Endothelial cell of umbilical vein (primary cell): ENCODE data around the gene PRICKLE4. TPM values are rescaled to one million over a fixed set of nuclear protein-coding genes. Genes with fewer than 3 reads are reported as not detected.

Experiments
- BruUV-seq: library from RNA; stranded (reverse); fragments of 400-500 nt; replicated peaks from 2 replicates; lab custom pipeline; 2021; lab: Mats Ljungman, UMichigan
- CTCF ChIA-PET: fragments of 300-600, 350-600 bp; sonication (Branson Sonifier 250); formaldehyde crosslinking; loops from one replicate; lab custom pipeline; 2021; ENCODE audit warnings: antibody characterized with exemption, inconsistent platforms; lab: Charles Lee
- POLR2A ChIA-PET: fragments of 300-600, 350-600 bp; sonication (Branson Sonifier 250); formaldehyde crosslinking; loops from one replicate; lab custom pipeline; 2021; ENCODE audit warnings: antibody characterized with exemption, inconsistent platforms; lab: Charles Lee
- DNase-seq: peaks from one replicate; pipeline ENCODE4 v3.0.0-alpha.2; 2011; ENCODE audit warnings: low read depth, low spot score
- FAIRE-seq: peaks from 2 replicates; lab custom pipeline; 2011; peaks lifted over from hg19 to GRCh38; lab: Jason Lieb, UNC
- H2AFZ ChIP-seq: 2 replicates; pipeline ENCODE4 v1.6.0; 2012; ENCODE audit warnings: low read depth, low read length, control low read depth, inconsistent platforms
- H3K27ac ChIP-seq: 2 replicates; pipeline ENCODE4 v1.5.1; 2011; ENCODE audit warnings: low read depth, mild to moderate bottlenecking, control low read depth, low read length, moderate library complexity; ENCODE audit not compliant: insufficient read depth
- H3K27me3 ChIP-seq, 2 experiments: 2 replicates each; pipeline versions ENCODE4 v1.6.0 to v1.6.1; 2011; ENCODE audit warnings: low read length in 2 of 2, mixed read lengths in 1 of 2; ENCODE audit not compliant: control insufficient read depth in 2 of 2, insufficient read depth in 2 of 2
- H3K36me3 ChIP-seq, 2 experiments: 2 replicates in 1 of 2; 3 replicates in 1 of 2; pipeline ENCODE4 v1.5.1; 2011; ENCODE audit warnings: low read length in 2 of 2, mild to moderate bottlenecking in 1 of 2, moderate library complexity in 1 of 2; ENCODE audit not compliant: control insufficient read depth in 2 of 2, insufficient read depth in 2 of 2; ENCODE audit errors: extremely low read depth in 1 of 2
- H3K4me1 ChIP-seq: 3 replicates; pipeline ENCODE4 v1.5.1; 2011; ENCODE audit warnings: mild to moderate bottlenecking, low read length; ENCODE audit not compliant: control insufficient read depth, insufficient read depth; ENCODE audit errors: extremely low read depth
- H3K4me2 ChIP-seq: 2 replicates; pipeline ENCODE4 v1.6.1; 2011; ENCODE audit warnings: low read length, control low read depth, mixed read lengths; ENCODE audit not compliant: insufficient read depth
- H3K4me3 ChIP-seq, 3 experiments: fragments of 200-600 bp in 1 of 3; sonication (generic), shearing (Covaris generic) in 1 of 3; replicated peaks in 1 of 3; 2 replicates each; pipeline ENCODE4 v1.5.1; 2011 to 2016; ENCODE audit warnings: control low read depth in 3 of 3, low read length in 3 of 3, mild to moderate bottlenecking in 2 of 3, inconsistent platforms in 1 of 3, low read depth in 1 of 3, moderate library complexity in 1 of 3; ENCODE audit not compliant: insufficient read depth in 1 of 3
- H3K79me2 ChIP-seq: 2 replicates; pipeline ENCODE4 v1.6.0; 2012; ENCODE audit warnings: low read length, inconsistent platforms; ENCODE audit not compliant: control insufficient read depth, insufficient read depth
- H3K9ac ChIP-seq: replicated peaks from 2 replicates; pipeline ENCODE3; 2011; ENCODE audit warnings: low read length, control low read depth; ENCODE audit not compliant: insufficient read depth; ENCODE audit errors: extremely low read depth
- H3K9me1 ChIP-seq: replicated peaks from 3 replicates; pipeline ENCODE4 v1.6.0; 2011; ENCODE audit warnings: mild to moderate bottlenecking, low read length; ENCODE audit not compliant: control insufficient read depth, insufficient read depth; ENCODE audit errors: extremely low read depth
- H3K9me3 ChIP-seq: replicated peaks from 2 replicates; pipeline ENCODE4 v1.5.1; 2012; ENCODE audit warnings: low read length, inconsistent platforms; ENCODE audit not compliant: control insufficient read depth, insufficient read depth
- H4K20me1 ChIP-seq: replicated peaks from 2 replicates; pipeline ENCODE3; 2011; ENCODE audit warnings: mild to moderate bottlenecking, low read length; ENCODE audit not compliant: control insufficient read depth, insufficient read depth; ENCODE audit errors: extremely low read depth
- EZH2 ChIP-seq: IDR thresholded peaks from 2 replicates; pipeline ENCODE4 v1.6.1; 2012; ENCODE audit warnings: borderline replicate concordance, low read depth, mild to moderate bottlenecking, moderate library complexity, low read length, inconsistent platforms; ENCODE audit not compliant: severe bottlenecking
- FOS ChIP-seq: IDR thresholded peaks from 2 replicates; pipeline ENCODE4 v1.6.1; 2011; ENCODE audit warnings: mild to moderate bottlenecking, low read length, moderate library complexity, borderline replicate concordance; ENCODE audit not compliant: insufficient read depth
- GATA2 ChIP-seq: IDR thresholded peaks from 2 replicates; pipeline ENCODE4 v1.7.0; 2011; ENCODE audit warnings: low read depth, mild to moderate bottlenecking, moderate library complexity, mixed read lengths, low read length; ENCODE audit not compliant: insufficient read length, insufficient read depth
- JUN ChIP-seq: IDR thresholded peaks from 2 replicates; pipeline ENCODE4 v1.6.1; 2011; ENCODE audit warnings: borderline replicate concordance, low read depth; ENCODE audit not compliant: insufficient read length, insufficient read depth
- MYC ChIP-seq: IDR thresholded peaks from one replicate; pipeline ENCODE4 v1.6.1; 2011; ENCODE audit warnings: mild to moderate bottlenecking, low read depth, low read length
- POLR2A ChIP-seq: IDR thresholded peaks from 2 replicates; pipeline ENCODE4 v1.6.1; 2012; ENCODE audit warnings: low read depth, mild to moderate bottlenecking, control low read depth, low read length
- POLR2AphosphoS5 ChIP-seq: IDR thresholded peaks from 2 replicates; pipeline ENCODE4 v1.6.1; 2012; ENCODE audit warnings: low read depth, mild to moderate bottlenecking, control low read depth, low read length, moderate library complexity; ENCODE audit not compliant: insufficient read depth
- dilution Hi-C: fragments of 300-500 bp; cut with MboI; formaldehyde crosslinking; loops from one replicate; pipeline ENCODE4 v1.15.0; 2019; ENCODE audit warnings: low sequenced_read_pairs; ENCODE audit not compliant: extremely low pct_ligation_motif_present
- intact Hi-C: fragments of 100-400 bp; cut with micrococcal nuclease; formaldehyde crosslinking; loops from one replicate; pipeline ENCODE4 v1.10.0; 2022
- polyA plus RNA-seq, 4 experiments: library from polyadenylated mRNA; depleted of rRNA in 3 of 4; stranded (reverse) in 3 of 4; unstranded in 1 of 4; fragments of >200 nt; gene quantifications; 2 replicates each; pipeline versions ENCODE4 v1.2.1 to v1.2.3, GENCODE V29; 2011 to 2012; ENCODE audit warnings: missing spikeins in 1 of 4
- small RNA-seq: library from RNA; depleted of rRNA; stranded (forward); fragments of <200 nt; gene quantifications from one replicate; pipeline ENCODE3, GENCODE V24; 2012; ENCODE audit warnings: low replicate concordance, low read depth; ENCODE audit not compliant: insufficient read depth, insufficient read length
- total RNA-seq: library from RNA; stranded (reverse); gene quantifications from 2 replicates; pipeline ENCODE4 v1.2.3, GENCODE V29; 2021
- TF ChIP-seq, protein P1 (sequence below), 2 donors: IDR thresholded peaks; 1 replicate in 1 of 2; 2 replicates in 1 of 2; pipeline ENCODE4 v1.5.1; 2011; ENCODE audit warnings: low read length in 2 of 2, mild to moderate bottlenecking in 2 of 2, moderate library complexity in 2 of 2, control low read depth in 1 of 2, inconsistent platforms in 1 of 2, low read depth in 1 of 2; ENCODE audit not compliant: insufficient read depth in 1 of 2; ENCODE audit errors: extremely low read depth in 1 of 2
- TF ChIP-seq, protein P2 (sequence below): IDR thresholded peaks from 2 replicates; pipeline ENCODE4 v1.6.1; 2011; ENCODE audit not compliant: insufficient read depth, insufficient read length

Gene PRICKLE4
- total and polyA plus RNA-seq, 2 donors (not counting 3 experiments of a cell fraction or from before 2014, with no cell fraction given), result 1.0 to 3.3 TPM

DNA sequence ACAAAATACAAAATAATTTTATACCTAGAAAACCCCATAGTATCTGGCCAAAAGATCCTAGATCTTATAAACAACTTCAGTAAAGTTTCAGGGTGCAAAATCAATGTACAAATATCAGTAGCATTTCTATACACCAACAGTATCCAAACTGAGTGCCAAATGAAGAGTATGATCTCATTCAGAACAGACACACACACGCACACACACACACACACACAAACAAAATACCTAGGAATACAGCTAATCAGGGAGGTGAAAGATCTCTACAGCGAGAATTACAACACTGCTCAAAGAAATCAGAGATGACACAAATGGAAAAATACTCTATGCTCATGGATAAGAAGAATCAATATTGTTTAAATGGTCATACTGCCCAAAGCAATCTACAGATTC is 56.1 kb downstream of the PRICKLE4 start:
- Histone ChIP-seq H3K79me2 (no peaks in the 10 kb centered on the region), H4K20me1 (no peaks in the 10 kb centered on the region), H3K27me3 (no peaks in the 10 kb centered on the region), H3K4me3 (no peak overlapping the region), H3K4me2 (no peak overlapping the region), H3K9me3 (no peaks in the 10 kb centered on the region), H3K36me3 (no peaks in the 10 kb centered on the region), H3K4me1 (no peaks in the 10 kb centered on the region), H3K9me1 (no peaks in the 10 kb centered on the region), H2AFZ (no peak overlapping the region), H3K9ac (no peak overlapping the region), H3K27ac (no peak overlapping the region)
- POLR2A ChIA-PET, result no interaction called here
- CTCF ChIA-PET, result interaction anchor here (2.3 kb wide), 1 partner anchor 85 kb away, joined by 6 read pairs; the partner anchor contains the start of genes BYSL and MED20
- BruUV-seq, result no TSS peak
- dilution Hi-C loops (no loop called here), intact Hi-C loops (no loop called here)
- DNase-seq (no peak), FAIRE-seq (no peak)
- TF ChIP-seq MYC (no peak), POLR2A (no peak), FOS (no peak), EZH2 (no peak), POLR2AphosphoS5 (no peak), JUN (no peak), GATA2 (no peak)
- TF ChIP-seq, protein P1, sequence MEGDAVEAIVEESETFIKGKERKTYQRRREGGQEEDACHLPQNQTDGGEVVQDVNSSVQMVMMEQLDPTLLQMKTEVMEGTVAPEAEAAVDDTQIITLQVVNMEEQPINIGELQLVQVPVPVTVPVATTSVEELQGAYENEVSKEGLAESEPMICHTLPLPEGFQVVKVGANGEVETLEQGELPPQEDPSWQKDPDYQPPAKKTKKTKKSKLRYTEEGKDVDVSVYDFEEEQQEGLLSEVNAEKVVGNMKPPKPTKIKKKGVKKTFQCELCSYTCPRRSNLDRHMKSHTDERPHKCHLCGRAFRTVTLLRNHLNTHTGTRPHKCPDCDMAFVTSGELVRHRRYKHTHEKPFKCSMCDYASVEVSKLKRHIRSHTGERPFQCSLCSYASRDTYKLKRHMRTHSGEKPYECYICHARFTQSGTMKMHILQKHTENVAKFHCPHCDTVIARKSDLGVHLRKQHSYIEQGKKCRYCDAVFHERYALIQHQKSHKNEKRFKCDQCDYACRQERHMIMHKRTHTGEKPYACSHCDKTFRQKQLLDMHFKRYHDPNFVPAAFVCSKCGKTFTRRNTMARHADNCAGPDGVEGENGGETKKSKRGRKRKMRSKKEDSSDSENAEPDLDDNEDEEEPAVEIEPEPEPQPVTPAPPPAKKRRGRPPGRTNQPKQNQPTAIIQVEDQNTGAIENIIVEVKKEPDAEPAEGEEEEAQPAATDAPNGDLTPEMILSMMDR (IDR thresholded peaks at IDR 0.05; ENCODE audit: extremely low read depth in 1 of 2, insufficient read depth in 1 of 2, low read depth in 1 of 2, low read length in 2 of 2), result no peak
- TF ChIP-seq, protein P2, sequence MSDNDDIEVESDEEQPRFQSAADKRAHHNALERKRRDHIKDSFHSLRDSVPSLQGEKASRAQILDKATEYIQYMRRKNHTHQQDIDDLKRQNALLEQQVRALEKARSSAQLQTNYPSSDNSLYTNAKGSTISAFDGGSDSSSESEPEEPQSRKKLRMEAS, result no peak

Small RNAs within 50 kb of the gene (small RNA-seq; reads per million reads assigned to genes)
- gene AL365205.2 (not detected), gene AL365205.3 (not detected), gene RF00393 (not detected)

Other genes starting within 250 kb of the PRICKLE4 start
- 23.9 and 24.4 TPM in 2 replicates for gene FOXP4, start 234.4 kb upstream of the PRICKLE4 start, total RNA-seq
- gene FOXP4, start 234.4 kb upstream of the PRICKLE4 start, polyA plus RNA-seq, result 5.6 and 6.1 TPM in 2 replicates
- gene MDFI, start 142.3 kb upstream of the PRICKLE4 start, total RNA-seq, result 32.4 and 45.8 TPM in 2 replicates
- gene MDFI, start 142.3 kb upstream of the PRICKLE4 start, polyA plus RNA-seq, result 74.1 and 81.6 TPM in 2 replicates
- gene TFEB, start 45.2 kb upstream of the PRICKLE4 start, total RNA-seq, result 4.9 and 5.5 TPM in 2 replicates
- gene TFEB, start 45.2 kb upstream of the PRICKLE4 start, polyA plus RNA-seq, result 6.6 and 8.4 TPM in 2 replicates
- gene PGC, start 33.4 kb upstream of the PRICKLE4 start, total RNA-seq, result not detected in 2 replicates
- gene PGC, start 33.4 kb upstream of the PRICKLE4 start, polyA plus RNA-seq, result not detected in 2 replicates
- 4.4 and 5.3 TPM in 2 replicates for gene FRS3, start 882 bp upstream of the PRICKLE4 start, total RNA-seq
- 5.2 and 5.7 TPM in 2 replicates for gene FRS3, start 882 bp upstream of the PRICKLE4 start, polyA plus RNA-seq
- gene TOMM6, start 6.9 kb downstream of the PRICKLE4 start, total RNA-seq, result 220 and 233 TPM in 2 replicates
- gene TOMM6, start 6.9 kb downstream of the PRICKLE4 start, polyA plus RNA-seq, result 435 and 527 TPM in 2 replicates
- 4.1 and 4.5 TPM in 2 replicates for gene USP49, start 114.6 kb downstream of the PRICKLE4 start, total RNA-seq
- 2.1 and 2.4 TPM in 2 replicates for gene USP49, start 114.6 kb downstream of the PRICKLE4 start, polyA plus RNA-seq
- 25.5 and 30.4 TPM in 2 replicates for gene MED20, start 140.4 kb downstream of the PRICKLE4 start, total RNA-seq
- 34.8 and 37.8 TPM in 2 replicates for gene MED20, start 140.4 kb downstream of the PRICKLE4 start, polyA plus RNA-seq
- 41.8 and 45.7 TPM in 2 replicates for gene BYSL, start 140.7 kb downstream of the PRICKLE4 start, total RNA-seq
- gene BYSL, start 140.7 kb downstream of the PRICKLE4 start, polyA plus RNA-seq, result 32.9 and 33.1 TPM in 2 replicates
- 87.5 and 96.7 TPM in 2 replicates for gene CCND3, start 161.0 kb downstream of the PRICKLE4 start, total RNA-seq
- gene CCND3, start 161.0 kb downstream of the PRICKLE4 start, polyA plus RNA-seq, result 97.0 and 98.7 TPM in 2 replicates